SJSA1 (cell line): Measurements from ENCODE around the gene IGSF11. TPM values are rescaled to one million over a fixed set of nuclear protein-coding genes. Genes with fewer than 3 reads are reported as not detected.

Source experiments
- total RNA-seq: library from RNA; depleted of rRNA; stranded (reverse); fragments of >200 nt; shearing (Covaris generic); gene quantifications from 2 replicates; pipeline ENCODE4 v1.2.3, GENCODE V29; 2014; rRNA removed

Gene IGSF11
- total RNA-seq, 1 experiment from 2014 or later, result 0.18 TPM

Other genes with a start within 250 kb of the IGSF11 start
- not detected in 2 replicates for gene TEX55, start 111.3 kb upstream of the IGSF11 start, total RNA-seq
- 0.18 TPM in 1 of 2 replicates, not detected in the other for gene UPK1B, start 138.8 kb upstream of the IGSF11 start, total RNA-seq
- gene B4GALT4, start 206.0 kb upstream of the IGSF11 start, total RNA-seq, result 25.8 and 25.9 TPM in 2 replicates